ENCODE data around the gene YTHDF1. TPM values are rescaled to one million over a fixed set of nuclear protein-coding genes. Genes with fewer than 3 reads are reported as not detected.

YTHDF1 gene
- total RNA-seq, 4 donors from 2014 or later: 20.9 to 24.3 (median 21.8) TPM

DNA sequence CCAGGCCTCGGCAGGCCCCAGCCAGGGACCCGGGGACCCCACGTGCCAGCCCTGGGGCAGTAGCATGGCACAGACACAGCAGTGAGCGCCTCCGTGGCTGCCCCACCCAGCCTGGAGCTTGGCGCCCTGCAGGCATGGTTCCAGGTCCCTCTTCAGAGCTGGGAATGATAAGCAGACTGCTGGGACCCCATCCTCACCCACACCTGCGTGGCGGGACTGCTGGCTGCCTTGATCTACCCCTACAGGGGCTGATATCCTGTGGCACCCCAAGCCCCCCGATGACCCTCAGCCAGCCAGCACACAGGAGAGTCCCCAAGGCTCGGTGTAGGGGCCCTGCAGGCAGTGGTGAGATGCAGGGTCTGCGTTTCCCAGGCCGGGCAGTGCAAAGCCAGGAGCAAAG lies 47.1 kb downstream of the YTHDF1 start:
- TF ChIP-seq, protein P1, sequence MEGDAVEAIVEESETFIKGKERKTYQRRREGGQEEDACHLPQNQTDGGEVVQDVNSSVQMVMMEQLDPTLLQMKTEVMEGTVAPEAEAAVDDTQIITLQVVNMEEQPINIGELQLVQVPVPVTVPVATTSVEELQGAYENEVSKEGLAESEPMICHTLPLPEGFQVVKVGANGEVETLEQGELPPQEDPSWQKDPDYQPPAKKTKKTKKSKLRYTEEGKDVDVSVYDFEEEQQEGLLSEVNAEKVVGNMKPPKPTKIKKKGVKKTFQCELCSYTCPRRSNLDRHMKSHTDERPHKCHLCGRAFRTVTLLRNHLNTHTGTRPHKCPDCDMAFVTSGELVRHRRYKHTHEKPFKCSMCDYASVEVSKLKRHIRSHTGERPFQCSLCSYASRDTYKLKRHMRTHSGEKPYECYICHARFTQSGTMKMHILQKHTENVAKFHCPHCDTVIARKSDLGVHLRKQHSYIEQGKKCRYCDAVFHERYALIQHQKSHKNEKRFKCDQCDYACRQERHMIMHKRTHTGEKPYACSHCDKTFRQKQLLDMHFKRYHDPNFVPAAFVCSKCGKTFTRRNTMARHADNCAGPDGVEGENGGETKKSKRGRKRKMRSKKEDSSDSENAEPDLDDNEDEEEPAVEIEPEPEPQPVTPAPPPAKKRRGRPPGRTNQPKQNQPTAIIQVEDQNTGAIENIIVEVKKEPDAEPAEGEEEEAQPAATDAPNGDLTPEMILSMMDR (IDR thresholded peaks at IDR 0.05; ENCODE audit: low read depth): no peak

DNA sequence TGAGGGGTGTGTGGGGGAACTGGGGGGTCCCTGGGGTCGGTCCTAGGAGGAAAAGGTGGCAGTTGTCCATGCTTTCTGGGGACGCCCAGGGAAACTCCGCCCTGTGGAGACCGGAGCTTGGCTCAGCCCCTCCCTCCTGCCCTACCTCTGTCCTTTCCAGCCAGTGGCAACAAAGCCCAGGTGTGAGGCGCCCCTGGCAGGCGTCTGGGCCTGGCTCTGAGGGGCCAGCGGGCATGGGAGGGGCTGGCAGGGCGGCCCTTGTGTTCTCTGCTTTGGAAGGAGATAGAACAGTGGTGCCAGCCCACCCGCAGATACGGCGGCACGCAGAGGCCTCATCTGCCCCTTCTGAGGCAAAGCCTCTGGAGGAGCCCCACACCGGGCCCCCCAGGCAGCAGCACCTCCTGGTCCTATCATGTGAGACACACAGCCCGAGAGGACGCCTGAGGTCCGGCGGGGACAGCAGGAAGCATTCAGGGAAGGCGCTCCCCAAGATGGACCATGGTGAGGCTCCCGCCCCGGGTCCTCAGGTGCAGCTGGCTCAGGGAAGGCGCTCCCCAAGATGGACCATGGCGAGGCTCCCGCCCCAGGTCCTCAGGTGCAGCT lies 47.9 kb downstream of the YTHDF1 start:
- TF ChIP-seq, protein P1 (IDR thresholded peaks at IDR 0.05; ENCODE audit: low read depth): no peak

DNA sequence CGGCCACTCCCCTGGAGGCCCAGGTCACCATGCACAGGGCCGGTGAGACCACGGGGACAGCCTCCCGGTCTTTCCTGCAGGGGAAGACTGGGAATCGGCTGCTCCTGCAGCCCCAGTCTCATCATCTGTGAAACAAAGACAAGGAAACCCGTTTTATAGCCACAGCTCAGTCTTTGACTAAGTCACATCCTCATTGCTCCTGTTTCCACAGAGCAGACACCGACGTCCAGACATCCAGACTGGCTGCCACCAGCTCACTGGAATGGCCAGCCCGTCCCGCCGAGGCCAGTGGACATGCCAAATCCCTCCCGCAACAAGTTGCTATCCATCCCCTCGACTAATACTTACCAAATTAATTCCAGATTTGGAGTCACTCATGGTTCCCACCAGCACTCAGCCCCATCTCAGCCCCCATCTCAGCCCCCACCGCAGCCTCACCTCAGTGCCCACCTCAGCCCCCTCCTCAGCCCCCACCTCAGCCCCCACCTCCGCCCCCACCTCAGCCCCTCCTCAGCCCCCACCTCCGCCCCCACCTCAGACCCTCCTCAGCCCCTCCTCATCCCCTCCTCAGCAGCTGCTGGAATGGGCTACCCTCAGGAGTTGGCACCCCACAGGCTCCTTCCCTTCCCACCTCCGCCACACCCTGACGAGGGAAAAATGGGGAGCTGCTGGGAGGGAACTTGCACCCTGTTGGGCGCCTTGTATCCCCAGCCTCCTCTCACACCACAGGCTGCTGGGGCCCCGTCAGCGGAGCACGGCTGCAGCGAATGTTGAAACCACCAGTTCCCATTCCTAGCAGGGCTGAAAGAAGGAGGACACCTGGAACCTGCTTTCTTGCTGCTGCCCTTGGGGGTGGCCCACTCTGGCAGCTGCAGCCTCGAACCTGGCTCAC lies 48.7 kb downstream of the YTHDF1 start:
- TF ChIP-seq, protein P1 (IDR thresholded peaks at IDR 0.05; ENCODE audit: low read depth): no peak

DNA sequence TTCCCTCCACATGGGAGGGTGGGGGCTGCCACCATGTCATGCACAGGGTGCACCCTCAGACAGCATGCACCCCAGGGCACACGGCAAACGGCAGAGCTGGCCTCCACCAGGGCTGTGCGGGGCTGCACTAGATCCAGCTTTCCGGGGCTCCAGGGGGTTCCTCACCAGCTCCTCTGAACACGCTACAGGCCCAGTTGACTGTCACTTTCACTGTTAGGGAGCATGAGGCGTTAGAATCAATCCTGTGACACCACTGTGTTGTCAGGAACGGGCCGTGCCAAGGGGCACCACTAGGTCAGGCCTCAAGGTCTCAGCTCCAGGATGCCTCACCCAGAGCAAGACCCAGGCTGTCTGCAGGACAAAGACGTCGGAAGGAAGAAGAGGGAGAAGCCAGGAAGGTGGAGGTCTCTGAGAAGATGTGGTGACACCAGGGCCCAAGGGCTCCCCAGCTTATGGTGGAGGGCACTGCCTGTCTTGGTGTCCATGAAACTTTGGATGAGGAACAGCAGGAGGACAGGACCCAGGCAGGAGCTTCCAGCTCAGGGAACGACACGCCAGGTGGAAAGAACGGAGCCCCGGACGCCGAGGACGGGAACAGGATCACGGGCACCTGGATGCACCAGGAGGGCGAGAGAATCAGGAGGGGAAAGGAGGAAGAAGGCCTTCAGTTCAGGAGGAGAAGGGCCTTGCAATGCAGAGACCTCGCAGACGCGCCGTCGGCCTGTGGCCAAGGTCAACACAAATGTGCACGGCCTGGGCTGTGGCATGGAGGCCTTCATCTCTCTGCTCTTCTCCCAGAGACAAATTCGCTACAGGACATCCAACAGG lies 49.5 kb downstream of the YTHDF1 start:
- TF ChIP-seq, protein P1 (IDR thresholded peaks at IDR 0.05; ENCODE audit: low read depth): no peak

DNA sequence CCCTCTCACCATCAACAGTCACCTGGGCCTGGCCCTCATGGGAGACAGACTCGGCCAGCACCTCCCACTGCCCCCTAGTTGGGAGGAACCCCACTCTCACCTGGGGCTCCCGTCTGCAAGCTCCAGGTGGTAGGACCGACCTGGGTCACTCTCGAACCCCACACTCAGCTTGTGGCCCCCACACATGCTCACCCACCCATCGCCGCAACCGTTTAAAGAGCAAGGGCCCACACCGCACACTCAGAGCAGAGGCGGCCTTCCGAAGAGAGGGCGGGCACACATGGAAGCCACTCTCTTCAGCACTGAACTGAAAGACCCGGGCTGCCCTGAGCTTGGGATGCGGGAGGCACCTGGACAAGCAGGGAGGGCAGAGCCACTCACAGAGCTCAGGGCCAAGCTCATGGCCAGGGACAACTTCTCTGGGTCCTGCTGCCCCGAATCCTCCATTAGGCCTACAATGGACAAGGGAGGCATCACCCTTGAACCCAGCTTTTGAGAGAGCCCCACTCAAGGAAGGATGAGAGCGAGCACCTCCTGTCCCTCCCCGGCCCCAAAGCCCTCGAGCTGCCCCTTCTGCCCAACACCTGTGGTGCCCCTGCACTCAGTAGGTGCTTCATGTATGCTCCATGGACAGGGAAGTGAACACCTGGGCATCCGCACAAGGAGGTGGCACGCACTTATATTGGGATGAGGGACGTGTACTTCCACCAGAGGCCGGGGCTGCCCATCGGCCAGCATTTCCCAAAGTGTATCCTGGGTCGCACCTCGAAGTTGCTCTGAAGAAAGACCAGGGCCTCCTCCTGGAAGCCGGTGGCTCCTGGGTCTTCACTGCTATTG lies 50.4 kb downstream of the YTHDF1 start:
- TF ChIP-seq, protein P1 (IDR thresholded peaks at IDR 0.05; ENCODE audit: low read depth): no peak

DNA sequence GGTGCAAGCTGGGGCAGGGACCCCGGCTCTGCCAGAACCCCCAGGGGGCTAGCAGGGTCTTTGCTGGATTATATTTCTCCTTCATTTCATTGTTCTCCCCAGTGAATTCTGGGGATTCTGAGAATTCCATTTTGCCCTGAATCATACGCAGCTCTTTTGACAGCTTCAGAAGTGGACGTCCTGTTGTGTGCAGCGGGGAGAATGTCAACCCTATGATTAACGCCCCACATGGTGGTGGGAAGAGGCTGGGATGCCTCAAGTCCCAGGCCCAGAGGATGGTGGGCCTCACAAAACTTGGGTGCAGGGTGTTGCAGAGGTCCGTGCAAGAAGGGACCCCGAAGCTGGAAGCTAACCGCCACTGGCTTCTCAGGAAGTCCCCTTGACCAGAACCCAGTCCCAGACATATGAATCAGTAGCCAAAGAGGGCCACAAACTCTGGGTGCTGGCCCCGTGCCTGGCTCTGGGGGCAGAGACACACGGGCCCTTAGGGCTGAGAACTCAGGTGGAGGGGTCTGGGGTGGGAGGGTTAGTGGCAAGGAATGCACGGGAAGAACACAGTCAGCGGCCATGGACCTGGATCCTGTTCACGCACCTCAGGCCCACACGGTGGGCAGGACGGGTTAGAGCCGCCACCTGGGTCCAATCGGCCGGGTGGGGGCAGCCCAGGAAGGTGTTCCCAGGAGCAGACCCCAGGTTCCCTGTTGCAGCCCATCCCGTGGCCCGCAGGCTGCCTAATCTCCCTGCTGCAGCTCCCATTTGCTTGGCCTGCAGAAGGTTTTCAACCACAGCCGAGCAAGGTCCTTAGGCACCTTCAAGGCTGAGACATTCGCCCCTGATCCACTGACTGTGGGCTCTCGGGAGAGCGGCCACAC lies 51.2 kb downstream of the YTHDF1 start:
- TF ChIP-seq, protein P1 (IDR thresholded peaks at IDR 0.05; ENCODE audit: low read depth): no peak

Measured in subcutaneous adipose tissue (tissue), 4 donors.